Urinary bladder (tissue), 4 donors: ENCODE measurements around the gene SYT13. TPM values are rescaled to one million over a fixed set of nuclear protein-coding genes. Genes with fewer than 3 reads are reported as not detected.

Experiments
- DNase-seq: peaks from one replicate; pipeline ENCODE4 v3.0.0-alpha.2; 2015; ENCODE audit errors: extremely low spot score
- H3K27ac ChIP-seq: one replicate; pipeline ENCODE4 v1.5.1; 2013; ENCODE audit warnings: low read depth, mild to moderate bottlenecking, moderate library complexity
- H3K36me3 ChIP-seq: one replicate; pipeline ENCODE4 v1.6.1; 2013; ENCODE audit warnings: mild to moderate bottlenecking, moderate library complexity; ENCODE audit not compliant: insufficient read depth
- H3K4me1 ChIP-seq: one replicate; pipeline ENCODE4 v1.6.1; 2013; ENCODE audit warnings: mild to moderate bottlenecking, moderate library complexity; ENCODE audit not compliant: insufficient read depth
- H3K4me3 ChIP-seq: one replicate; pipeline ENCODE4 v1.5.1; 2013; ENCODE audit warnings: low read depth, low read length
- WGBS: extraction: QIAGEN DNeasy Blood & Tissue Kit; methylation state at CpG from one replicate; pipeline ENCODE4 v1.1.7; 2013; 5-methylcytosine and 5-hydroxymethylcytosine counted together
- polyA plus RNA-seq: library from polyadenylated mRNA; stranded (reverse); fragments of 200-250 nt; gene quantifications from one replicate; pipeline ENCODE4 v1.2.3, GENCODE V29; 2013
- total RNA-seq: library from RNA; depleted of rRNA; stranded (reverse); fragments of >200 nt; gene quantifications from one replicate; pipeline ENCODE4 v1.2.3, GENCODE V29; 2014
- donor health status: healthy with polysubstance abuse.
- donor health status: healthy.

The SYT13 gene
- total and polyA plus RNA-seq, 2 donors = 0.37 TPM; not detected in 1

- 98% methylated on average over 5 of the region's 5 CpGs for WGBS
- no peak for DNase-seq
- Histone ChIP-seq H3K36me3 (peaks cover 3% of the 10 kb centered on the region), H3K27ac (no peak overlapping the region), H3K4me3 (no peak overlapping the region), H3K4me1 (no peaks in the 10 kb centered on the region)
These were observed 62.6 kb downstream of the SYT13 start for GRCh38 chr11:45223496-45223895.

- no peak overlapping the region for H3K4me3 ChIP-seq
- no peaks in the 10 kb centered on the region for H3K4me1 ChIP-seq
- H3K27ac ChIP-seq = no peak overlapping the region
- no peak for DNase-seq
- no peaks in the 10 kb centered on the region for H3K36me3 ChIP-seq
- 95% methylated on average over 18 of the region's 18 CpGs for WGBS
These were observed 66.7 kb downstream of the SYT13 start for GRCh38 chr11:45219411-45219810.

- no peak overlapping the region for H3K4me3 ChIP-seq
- WGBS = 96% methylated on average over 4 of the region's 4 CpGs
- no peaks in the 10 kb centered on the region for H3K36me3 ChIP-seq
- DNase-seq = no peak
- no peaks in the 10 kb centered on the region for H3K4me1 ChIP-seq
- no peak overlapping the region for H3K27ac ChIP-seq
These were observed 67.4 kb downstream of the SYT13 start for GRCh38 chr11:45218705-45219104.

GRCh38 chr11:45217991-45218390, 68.2 kb downstream of the SYT13 start:
- whole genome bisulfite sequencing = 82% methylated on average over 2 of the region's 2 CpGs
- no peaks in the 10 kb centered on the region for H3K4me1 ChIP-seq
- no peak overlapping the region for H3K4me3 ChIP-seq
- no peaks in the 10 kb centered on the region for H3K36me3 ChIP-seq
- H3K27ac ChIP-seq = no peak overlapping the region
- DNase-seq = no peak

- no peak for DNase-seq
- WGBS = 73% methylated on average over 2 of the region's 2 CpGs
- Histone ChIP-seq H3K4me1 (no peaks in the 10 kb centered on the region), H3K27ac (no peak overlapping the region), H3K36me3 (peaks cover 3% of the 10 kb centered on the region), H3K4me3 (no peak overlapping the region)
These were observed 69.2 kb downstream of the SYT13 start for GRCh38 chr11:45216901-45217300.

GRCh38 chr11:45216031-45216430, 70.1 kb downstream of the SYT13 start:
- no peak overlapping the region for H3K27ac ChIP-seq
- WGBS = 96% methylated on average over 1 of the region's 1 CpG
- no peak for DNase-seq

GRCh38 chr11:45215098-45215865, 70.9 kb downstream of the SYT13 start:
- no peaks in the 10 kb centered on the region for H3K4me1 ChIP-seq
- H3K4me3 ChIP-seq = no peak overlapping the region
- DNase-seq = no peak
- 86% methylated on average over 4 of the region's 4 CpGs for WGBS
- no peak overlapping the region for H3K27ac ChIP-seq
- H3K36me3 ChIP-seq = peaks cover 3% of the 10 kb centered on the region

More at GRCh38 chr11:45216031-45216430, 70.1 kb downstream of the SYT13 start:
- peaks cover 3% of the 10 kb centered on the region for H3K36me3 ChIP-seq
- H3K4me3 ChIP-seq = no peak overlapping the region
- H3K4me1 ChIP-seq = no peaks in the 10 kb centered on the region

GRCh38 chr11:45213717-45214116, 72.4 kb downstream of the SYT13 start:
- no peak for DNase-seq
- peaks cover 3% of the 10 kb centered on the region for H3K36me3 ChIP-seq
- H3K27ac ChIP-seq = no peak overlapping the region
- no peaks in the 10 kb centered on the region for H3K4me1 ChIP-seq
- no peak overlapping the region for H3K4me3 ChIP-seq
- 100% methylated on average over 1 of the region's 1 CpG for WGBS

- no peak overlapping the region for H3K27ac ChIP-seq
- H3K36me3 ChIP-seq = peaks cover 3% of the 10 kb centered on the region
- H3K4me1 ChIP-seq = no peaks in the 10 kb centered on the region
- no peak for DNase-seq
- H3K4me3 ChIP-seq = no peak overlapping the region
- 89% methylated on average over 12 of the region's 12 CpGs for WGBS
These were observed 72.8 kb downstream of the SYT13 start for GRCh38 chr11:45213316-45213665.

GRCh38 chr11:45212566-45213315, 73.4 kb downstream of the SYT13 start:
- Histone ChIP-seq H3K36me3 (peaks cover 3% of the 10 kb centered on the region), H3K4me1 (no peaks in the 10 kb centered on the region), H3K27ac (no peak overlapping the region), H3K4me3 (no peak overlapping the region)
- DNase-seq = no peak
- 89% methylated on average over 31 of the region's 31 CpGs for WGBS

GRCh38 chr11:45211732-45212131, 74.4 kb downstream of the SYT13 start:
- Histone ChIP-seq H3K36me3 (peaks cover 3% of the 10 kb centered on the region), H3K4me1 (no peaks in the 10 kb centered on the region), H3K27ac (no peak overlapping the region), H3K4me3 (no peak overlapping the region)
- no peak for DNase-seq
- WGBS = 86% methylated on average over 9 of the region's 9 CpGs

- DNase-seq = no peak
- Histone ChIP-seq H3K36me3 (peaks cover 3% of the 10 kb centered on the region), H3K4me1 (no peaks in the 10 kb centered on the region), H3K27ac (no peak overlapping the region), H3K4me3 (no peak overlapping the region)
- 83% methylated on average over 9 of the region's 9 CpGs for WGBS
These were observed 75.3 kb downstream of the SYT13 start for GRCh38 chr11:45210846-45211245.

GRCh38 chr11:45209891-45210699, 76.0 kb downstream of the SYT13 start:
- H3K4me1 ChIP-seq = no peaks in the 10 kb centered on the region
- no peak overlapping the region for H3K4me3 ChIP-seq

More at GRCh38 chr11:45209891-45210699, 76.0 kb downstream of the SYT13 start:
- 11% methylated on average over 29 of the region's 29 CpGs for WGBS
- peaks cover 3% of the 10 kb centered on the region for H3K36me3 ChIP-seq
- peak; percentile 86 for DNase-seq
- peak overlapping the region; percentile 71 for H3K27ac ChIP-seq
